Transverse colon (tissue), 4 donors: Measurements from ENCODE around the gene GNG14.

Experiments used
- POLR2A ChIP-seq: fragments of 450-650 bp; IDR thresholded peaks from one replicate; pipeline ENCODE4 v1.6.1; 2016; ENCODE audit warnings: antibody characterized with exemption, mild to moderate bottlenecking, moderate library complexity
- POLR2AphosphoS5 ChIP-seq, 3 donors: sonication (generic); formaldehyde crosslinking; IDR thresholded peaks; one replicate each; pipeline ENCODE4 v1.6.1; 2016; ENCODE audit warnings: antibody characterized with exemption in 3 of 3
- TF ChIP-seq, protein P1 (sequence below), 5 experiments: fragments of 200-600 bp in 3 of 5; fragments of 450-650 bp in 2 of 5; sonication (generic) in 3 of 5; IDR thresholded peaks; 1 replicate in 2 of 5; 2 replicates in 3 of 5; pipeline ENCODE4 v1.5.1; 2016 to 2017; ENCODE audit warnings: antibody characterized with exemption in 5 of 5, inconsistent platforms in 3 of 5, mild to moderate bottlenecking in 2 of 5, moderate library complexity in 1 of 5

DNA sequence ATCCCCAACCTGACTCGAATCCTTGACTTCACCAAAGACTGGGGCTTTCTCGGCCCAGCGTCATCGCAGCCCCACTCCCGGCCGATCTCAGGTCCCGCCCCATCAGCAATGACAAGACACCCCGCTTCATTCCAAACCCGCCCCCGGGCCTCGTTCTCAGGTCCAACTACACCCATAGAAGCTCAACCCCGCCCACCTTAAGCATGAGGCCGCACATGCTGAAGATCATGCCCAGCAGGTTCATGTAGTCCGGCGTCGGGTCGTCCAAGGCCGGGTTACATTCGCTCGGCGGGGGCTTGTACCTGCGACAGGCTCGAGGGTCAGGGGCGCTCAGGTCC is 18.9 kb upstream of the GNG14 start:
- TF ChIP-seq POLR2AphosphoS5 (IDR thresholded peaks at IDR 0.05) (no peak), POLR2A (no peak)
- TF ChIP-seq, protein P1, sequence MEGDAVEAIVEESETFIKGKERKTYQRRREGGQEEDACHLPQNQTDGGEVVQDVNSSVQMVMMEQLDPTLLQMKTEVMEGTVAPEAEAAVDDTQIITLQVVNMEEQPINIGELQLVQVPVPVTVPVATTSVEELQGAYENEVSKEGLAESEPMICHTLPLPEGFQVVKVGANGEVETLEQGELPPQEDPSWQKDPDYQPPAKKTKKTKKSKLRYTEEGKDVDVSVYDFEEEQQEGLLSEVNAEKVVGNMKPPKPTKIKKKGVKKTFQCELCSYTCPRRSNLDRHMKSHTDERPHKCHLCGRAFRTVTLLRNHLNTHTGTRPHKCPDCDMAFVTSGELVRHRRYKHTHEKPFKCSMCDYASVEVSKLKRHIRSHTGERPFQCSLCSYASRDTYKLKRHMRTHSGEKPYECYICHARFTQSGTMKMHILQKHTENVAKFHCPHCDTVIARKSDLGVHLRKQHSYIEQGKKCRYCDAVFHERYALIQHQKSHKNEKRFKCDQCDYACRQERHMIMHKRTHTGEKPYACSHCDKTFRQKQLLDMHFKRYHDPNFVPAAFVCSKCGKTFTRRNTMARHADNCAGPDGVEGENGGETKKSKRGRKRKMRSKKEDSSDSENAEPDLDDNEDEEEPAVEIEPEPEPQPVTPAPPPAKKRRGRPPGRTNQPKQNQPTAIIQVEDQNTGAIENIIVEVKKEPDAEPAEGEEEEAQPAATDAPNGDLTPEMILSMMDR (IDR thresholded peaks at IDR 0.05), result no peak
